GM23338 (cell line): ENCODE data around the gene CD44. TPM values are rescaled to one million over a fixed set of nuclear protein-coding genes. Genes with fewer than 3 reads are reported as not detected.

ENCODE experiments used
- ATAC-seq: fragments of 200-7000 bp; cut with Tn5 transposase; 3 replicates; pipeline ENCODE4 v1.9.1; 2020
- DNase-seq: peaks from one replicate; pipeline ENCODE4 v3.0.0-alpha.2; 2015; ENCODE audit warnings: low spot score
- H2AFZ ChIP-seq: fragments of 200-600 bp; sonication (generic); 2 replicates; pipeline ENCODE4 v1.8.0; 2016; ENCODE audit warnings: antibody characterized with exemption, mild to moderate bottlenecking, moderate library complexity
- H3F3A ChIP-seq: fragments of 200-600 bp; sonication (generic); replicated peaks from 2 replicates; pipeline ENCODE4 v1.8.0; 2017; ENCODE audit warnings: antibody characterized with exemption, mixed run types, low read depth
- H3K27ac ChIP-seq: fragments of 200-600 bp; sonication (generic); 2 replicates; pipeline ENCODE4 v1.6.1; 2016; ENCODE audit warnings: low read depth
- H3K27me3 ChIP-seq: fragments of 200-600 bp; sonication (generic); 2 replicates; pipeline ENCODE4 v1.8.0; 2016; ENCODE audit warnings: mild to moderate bottlenecking, mixed run types, moderate library complexity; ENCODE audit not compliant: insufficient read depth
- H3K36me3 ChIP-seq: fragments of 200-600 bp; sonication (generic); 2 replicates; pipeline ENCODE4 v1.8.0; 2016; ENCODE audit warnings: mild to moderate bottlenecking; ENCODE audit not compliant: insufficient read depth
- H3K4me1 ChIP-seq: fragments of 200-600 bp; sonication (generic); 2 replicates; pipeline ENCODE4 v1.8.0; 2016; ENCODE audit warnings: mild to moderate bottlenecking, moderate library complexity; ENCODE audit not compliant: insufficient read depth
- H3K4me2 ChIP-seq: fragments of 200-600 bp; sonication (generic); 2 replicates; pipeline ENCODE4 v1.7.1; 2017; ENCODE audit warnings: mixed run types
- H3K4me3 ChIP-seq: fragments of 200-600 bp; sonication (generic); 2 replicates; pipeline ENCODE4 v1.6.1; 2016; ENCODE audit warnings: mixed run types
- H3K79me2 ChIP-seq: fragments of 200-600 bp; sonication (generic); replicated peaks from 2 replicates; pipeline ENCODE4 v1.8.0; 2017; ENCODE audit warnings: mild to moderate bottlenecking; ENCODE audit not compliant: insufficient read depth
- H3K9me2 ChIP-seq: fragments of 200-600 bp; sonication (generic); 2 replicates; pipeline ENCODE4 v1.8.0; 2017; ENCODE audit not compliant: insufficient read depth
- H4K20me1 ChIP-seq: fragments of 200-600 bp; sonication (generic); replicated peaks from 2 replicates; pipeline ENCODE4 v1.8.0; 2017; ENCODE audit warnings: mild to moderate bottlenecking; ENCODE audit not compliant: insufficient read depth
- H3K27ac Mint-ChIP-seq: 2 replicates; pipeline ENCODE4 v1.8.0; 2020; ENCODE audit warnings: inconsistent platforms, mild to moderate bottlenecking, moderate library complexity, mixed read lengths
- H3K27me3 Mint-ChIP-seq: 3 replicates; pipeline ENCODE4 v1.8.0; 2022; ENCODE audit warnings: low read depth, mild to moderate bottlenecking, moderate library complexity, mixed read lengths, inconsistent platforms; ENCODE audit not compliant: insufficient read depth, poor library complexity
- H3K36me3 Mint-ChIP-seq: 3 replicates; pipeline ENCODE4 v1.8.0; 2021; ENCODE audit warnings: low read depth, mild to moderate bottlenecking, inconsistent platforms, moderate library complexity, mixed read lengths
- H3K4me1 Mint-ChIP-seq: 3 replicates; pipeline ENCODE4 v1.8.0; 2020; ENCODE audit warnings: mild to moderate bottlenecking, inconsistent platforms, mixed read lengths
- H3K4me3 Mint-ChIP-seq: 3 replicates; pipeline ENCODE4 v1.8.0; 2021; ENCODE audit warnings: moderate library complexity, mild to moderate bottlenecking, inconsistent platforms, mixed read lengths
- H3K9me3 Mint-ChIP-seq: 3 replicates; pipeline ENCODE4 v1.8.0; 2020; ENCODE audit warnings: moderate library complexity, mild to moderate bottlenecking, inconsistent platforms, mixed read lengths
- CREB1 ChIP-seq: fragments of 250-450 bp; sonication (Bioruptor Pico); IDR thresholded peaks from 2 replicates; pipeline ENCODE4 v1.5.0; 2020; ENCODE audit warnings: low read depth, mild to moderate bottlenecking, moderate library complexity
- EZH2 ChIP-seq: fragments of 200-600 bp; sonication (generic); IDR thresholded peaks from one replicate; pipeline ENCODE4 v1.8.0; 2017; ENCODE audit warnings: antibody characterized with exemption, mild to moderate bottlenecking, low read depth; ENCODE audit not compliant: unreplicated experiment
- EZH2phosphoT487 ChIP-seq: fragments of 200-600 bp; sonication (generic); IDR thresholded peaks from one replicate; pipeline ENCODE4 v1.8.1; 2018; ENCODE audit warnings: antibody characterized with exemption; ENCODE audit not compliant: unreplicated experiment
- JUNB ChIP-seq: IDR thresholded peaks from one replicate; pipeline ENCODE4 v1.6.1; 2016; ENCODE audit warnings: antibody characterized with exemption; ENCODE audit not compliant: unreplicated experiment
- NANOG ChIP-seq: IDR thresholded peaks from 2 replicates; pipeline ENCODE4 v1.6.1; 2016; ENCODE audit warnings: antibody characterized with exemption, borderline replicate concordance
- POLR2AphosphoS5 ChIP-seq: IDR thresholded peaks from 2 replicates; pipeline ENCODE4 v1.6.1; 2016; ENCODE audit warnings: antibody characterized with exemption, low read depth
- REST ChIP-seq: IDR thresholded peaks from one replicate; pipeline ENCODE4 v1.6.1; 2018; ENCODE audit warnings: antibody characterized with exemption; ENCODE audit not compliant: unreplicated experiment
- STAT1 ChIP-seq: IDR thresholded peaks from one replicate; pipeline ENCODE4 v1.6.1; 2016; ENCODE audit warnings: antibody characterized with exemption; ENCODE audit not compliant: unreplicated experiment
- ZNF114 ChIP-seq: fragments of 250-450 bp; sonication (Bioruptor Pico); IDR thresholded peaks from 2 replicates; pipeline ENCODE4 v1.5.0; 2020; ENCODE audit warnings: mild to moderate bottlenecking, moderate library complexity
- ZNF331 ChIP-seq: fragments of 250-450 bp; sonication (Bioruptor Pico); IDR thresholded peaks from 2 replicates; pipeline ENCODE4 v1.5.0; 2020; ENCODE audit warnings: low read depth, mild to moderate bottlenecking, moderate library complexity
- polyA plus RNA-seq: library from polyadenylated mRNA; unstranded; fragments of >200 nt; fragmentation: Nextera tagmentation; extraction: Ambion mirVana; gene quantifications from 2 replicates; pipeline ENCODE4 v1.2.1, GENCODE V29; 2016
- total RNA-seq: library from RNA; depleted of rRNA; stranded (reverse); fragments of >200 nt; shearing (Covaris generic); gene quantifications from 2 replicates; pipeline ENCODE4 v1.2.3, GENCODE V29; 2014
- TF ChIP-seq, protein P1 (sequence below), 2 experiments: fragments of 200-600 bp in 1 of 2; sonication (generic) in 1 of 2; conservative IDR thresholded peaks; 2 replicates each; pipeline versions ENCODE4 v1.5.1 to v1.6.1; 2016 to 2017; ENCODE audit warnings: antibody characterized with exemption in 2 of 2, low read depth in 2 of 2, mild to moderate bottlenecking in 2 of 2, moderate library complexity in 1 of 2
- TF ChIP-seq, protein P2 (sequence below): fragments of 250-450 bp; sonication (Bioruptor Pico); IDR thresholded peaks from 2 replicates; pipeline ENCODE4 v1.5.0; 2020; ENCODE audit warnings: mild to moderate bottlenecking, moderate library complexity
- TF ChIP-seq, protein P3 (sequence below): IDR thresholded peaks from 2 replicates; pipeline ENCODE4 v1.6.1; 2016; ENCODE audit warnings: antibody characterized with exemption

Gene CD44
- total and polyA plus RNA-seq, 2 experiments from 2014 or later: 4.0 to 10.1 TPM

- Mint-ChIP-seq H3K4me1 (peaks cover 3% of the 10 kb centered on the region; the same call in 2 of the 3 replicates), H3K27ac (no peak overlapping the region), H3K27me3 (peaks cover 5% of the 10 kb centered on the region), H3K36me3 (no peaks in the 10 kb centered on the region), H3K4me3 (no peak overlapping the region), H3K9me3 (peaks cover 5% of the 10 kb centered on the region; the same call in 2 of the 3 replicates)
- Histone ChIP-seq H3K36me3 (no peaks in the 10 kb centered on the region), H3K27ac (no peak overlapping the region), H3K79me2 (no peaks in the 10 kb centered on the region), H2AFZ (no peak overlapping the region), H3K27me3 (no peaks in the 10 kb centered on the region), H3K4me1 (no peaks in the 10 kb centered on the region; the same call in 1 of the 2 replicates), H3K4me2 (no peak overlapping the region), H3K9me2 (peaks cover 35% of the 10 kb centered on the region), H4K20me1 (no peaks in the 10 kb centered on the region), H3F3A (no peaks in the 10 kb centered on the region), H3K4me3 (no peak overlapping the region)
- DNase-seq (no peak), ATAC-seq (no peak)
- TF ChIP-seq, protein P1, sequence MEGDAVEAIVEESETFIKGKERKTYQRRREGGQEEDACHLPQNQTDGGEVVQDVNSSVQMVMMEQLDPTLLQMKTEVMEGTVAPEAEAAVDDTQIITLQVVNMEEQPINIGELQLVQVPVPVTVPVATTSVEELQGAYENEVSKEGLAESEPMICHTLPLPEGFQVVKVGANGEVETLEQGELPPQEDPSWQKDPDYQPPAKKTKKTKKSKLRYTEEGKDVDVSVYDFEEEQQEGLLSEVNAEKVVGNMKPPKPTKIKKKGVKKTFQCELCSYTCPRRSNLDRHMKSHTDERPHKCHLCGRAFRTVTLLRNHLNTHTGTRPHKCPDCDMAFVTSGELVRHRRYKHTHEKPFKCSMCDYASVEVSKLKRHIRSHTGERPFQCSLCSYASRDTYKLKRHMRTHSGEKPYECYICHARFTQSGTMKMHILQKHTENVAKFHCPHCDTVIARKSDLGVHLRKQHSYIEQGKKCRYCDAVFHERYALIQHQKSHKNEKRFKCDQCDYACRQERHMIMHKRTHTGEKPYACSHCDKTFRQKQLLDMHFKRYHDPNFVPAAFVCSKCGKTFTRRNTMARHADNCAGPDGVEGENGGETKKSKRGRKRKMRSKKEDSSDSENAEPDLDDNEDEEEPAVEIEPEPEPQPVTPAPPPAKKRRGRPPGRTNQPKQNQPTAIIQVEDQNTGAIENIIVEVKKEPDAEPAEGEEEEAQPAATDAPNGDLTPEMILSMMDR (conservative IDR thresholded peaks at IDR 0.05; ENCODE audit: low read depth in 2 of 2): no peak
- TF ChIP-seq ZNF114 (CRISPR knock-in tag) (no peak), NANOG (no peak), EZH2 (no peak), REST (no peak), ZNF331 (CRISPR knock-in tag) (no peak), CREB1 (CRISPR knock-in tag) (no peak), EZH2phosphoT487 (no peak), JUNB (no peak), POLR2AphosphoS5 (no peak), STAT1 (no peak)
- TF ChIP-seq, protein P2, sequence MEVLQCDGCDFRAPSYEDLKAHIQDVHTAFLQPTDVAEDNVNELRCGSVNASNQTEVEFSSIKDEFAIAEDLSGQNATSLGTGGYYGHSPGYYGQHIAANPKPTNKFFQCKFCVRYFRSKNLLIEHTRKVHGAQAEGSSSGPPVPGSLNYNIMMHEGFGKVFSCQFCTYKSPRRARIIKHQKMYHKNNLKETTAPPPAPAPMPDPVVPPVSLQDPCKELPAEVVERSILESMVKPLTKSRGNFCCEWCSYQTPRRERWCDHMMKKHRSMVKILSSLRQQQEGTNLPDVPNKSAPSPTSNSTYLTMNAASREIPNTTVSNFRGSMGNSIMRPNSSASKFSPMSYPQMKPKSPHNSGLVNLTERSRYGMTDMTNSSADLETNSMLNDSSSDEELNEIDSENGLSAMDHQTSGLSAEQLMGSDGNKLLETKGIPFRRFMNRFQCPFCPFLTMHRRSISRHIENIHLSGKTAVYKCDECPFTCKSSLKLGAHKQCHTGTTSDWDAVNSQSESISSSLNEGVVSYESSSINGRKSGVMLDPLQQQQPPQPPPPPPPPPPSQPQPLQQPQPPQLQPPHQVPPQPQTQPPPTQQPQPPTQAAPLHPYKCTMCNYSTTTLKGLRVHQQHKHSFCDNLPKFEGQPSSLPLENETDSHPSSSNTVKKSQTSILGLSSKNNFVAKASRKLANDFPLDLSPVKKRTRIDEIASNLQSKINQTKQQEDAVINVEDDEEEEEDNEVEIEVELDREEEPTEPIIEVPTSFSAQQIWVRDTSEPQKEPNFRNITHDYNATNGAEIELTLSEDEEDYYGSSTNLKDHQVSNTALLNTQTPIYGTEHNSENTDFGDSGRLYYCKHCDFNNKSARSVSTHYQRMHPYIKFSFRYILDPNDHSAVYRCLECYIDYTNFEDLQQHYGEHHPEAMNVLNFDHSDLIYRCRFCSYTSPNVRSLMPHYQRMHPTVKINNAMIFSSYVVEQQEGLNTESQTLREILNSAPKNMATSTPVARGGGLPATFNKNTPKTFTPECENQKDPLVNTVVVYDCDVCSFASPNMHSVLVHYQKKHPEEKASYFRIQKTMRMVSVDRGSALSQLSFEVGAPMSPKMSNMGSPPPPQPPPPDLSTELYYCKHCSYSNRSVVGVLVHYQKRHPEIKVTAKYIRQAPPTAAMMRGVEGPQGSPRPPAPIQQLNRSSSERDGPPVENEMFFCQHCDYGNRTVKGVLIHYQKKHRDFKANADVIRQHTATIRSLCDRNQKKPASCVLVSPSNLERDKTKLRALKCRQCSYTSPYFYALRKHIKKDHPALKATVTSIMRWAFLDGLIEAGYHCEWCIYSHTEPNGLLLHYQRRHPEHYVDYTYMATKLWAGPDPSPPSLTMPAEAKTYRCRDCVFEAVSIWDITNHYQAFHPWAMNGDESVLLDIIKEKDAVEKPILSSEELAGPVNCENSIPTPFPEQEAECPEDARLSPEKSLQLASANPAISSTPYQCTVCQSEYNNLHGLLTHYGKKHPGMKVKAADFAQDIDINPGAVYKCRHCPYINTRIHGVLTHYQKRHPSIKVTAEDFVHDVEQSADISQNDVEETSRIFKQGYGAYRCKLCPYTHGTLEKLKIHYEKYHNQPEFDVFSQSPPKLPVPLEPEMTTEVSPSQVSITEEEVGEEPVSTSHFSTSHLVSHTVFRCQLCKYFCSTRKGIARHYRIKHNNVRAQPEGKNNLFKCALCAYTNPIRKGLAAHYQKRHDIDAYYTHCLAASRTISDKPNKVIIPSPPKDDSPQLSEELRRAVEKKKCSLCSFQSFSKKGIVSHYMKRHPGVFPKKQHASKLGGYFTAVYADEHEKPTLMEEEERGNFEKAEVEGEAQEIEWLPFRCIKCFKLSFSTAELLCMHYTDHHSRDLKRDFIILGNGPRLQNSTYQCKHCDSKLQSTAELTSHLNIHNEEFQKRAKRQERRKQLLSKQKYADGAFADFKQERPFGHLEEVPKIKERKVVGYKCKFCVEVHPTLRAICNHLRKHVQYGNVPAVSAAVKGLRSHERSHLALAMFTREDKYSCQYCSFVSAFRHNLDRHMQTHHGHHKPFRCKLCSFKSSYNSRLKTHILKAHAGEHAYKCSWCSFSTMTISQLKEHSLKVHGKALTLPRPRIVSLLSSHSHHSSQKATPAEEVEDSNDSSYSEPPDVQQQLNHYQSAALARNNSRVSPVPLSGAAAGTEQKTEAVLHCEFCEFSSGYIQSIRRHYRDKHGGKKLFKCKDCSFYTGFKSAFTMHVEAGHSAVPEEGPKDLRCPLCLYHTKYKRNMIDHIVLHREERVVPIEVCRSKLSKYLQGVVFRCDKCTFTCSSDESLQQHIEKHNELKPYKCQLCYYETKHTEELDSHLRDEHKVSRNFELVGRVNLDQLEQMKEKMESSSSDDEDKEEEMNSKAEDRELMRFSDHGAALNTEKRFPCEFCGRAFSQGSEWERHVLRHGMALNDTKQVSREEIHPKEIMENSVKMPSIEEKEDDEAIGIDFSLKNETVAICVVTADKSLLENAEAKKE (CRISPR knock-in tag): no peak
- TF ChIP-seq, protein P3, sequence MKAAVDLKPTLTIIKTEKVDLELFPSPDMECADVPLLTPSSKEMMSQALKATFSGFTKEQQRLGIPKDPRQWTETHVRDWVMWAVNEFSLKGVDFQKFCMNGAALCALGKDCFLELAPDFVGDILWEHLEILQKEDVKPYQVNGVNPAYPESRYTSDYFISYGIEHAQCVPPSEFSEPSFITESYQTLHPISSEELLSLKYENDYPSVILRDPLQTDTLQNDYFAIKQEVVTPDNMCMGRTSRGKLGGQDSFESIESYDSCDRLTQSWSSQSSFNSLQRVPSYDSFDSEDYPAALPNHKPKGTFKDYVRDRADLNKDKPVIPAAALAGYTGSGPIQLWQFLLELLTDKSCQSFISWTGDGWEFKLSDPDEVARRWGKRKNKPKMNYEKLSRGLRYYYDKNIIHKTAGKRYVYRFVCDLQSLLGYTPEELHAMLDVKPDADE: no peak
Measured at GRCh38 chr11:35107861-35108260, 31.1 kb upstream of the CD44 start.
